ENCODE results near the gene CD96.
A peak's percentile ranks its signal among the peaks of the same experiment; 100 is the strongest.

Gene CD96

GRCh38 chr3:111593666-111594065 lies 51.7 kb downstream of the CD96 start:
- Mint-ChIP-seq H3K4me3 (peak overlapping the region; percentile 77 to 82), H3K36me3 (peaks cover 16 to 22% of the 10 kb centered on the region in 2 donors), H3K9me3 (peaks cover 2 to 5% of the 10 kb centered on the region in 2 donors), H3K27ac (peak overlapping the region; percentile 88), H3K27me3 (no peaks in the 10 kb centered on the region), H3K4me1 (peaks cover 23 to 52% of the 10 kb centered on the region in 2 donors)
- ATAC-seq (replicated peaks) (no peak), DNase-seq (no peak)

- H3K27ac Mint-ChIP-seq: peak overlapping the region; percentile 88
- DNase-seq (peak; percentile 45), ATAC-seq (replicated peaks) (peak; percentile 84 to 85)
- peaks cover 16 to 22% of the 10 kb centered on the region in 2 donors for H3K36me3 Mint-ChIP-seq
- H3K4me3 Mint-ChIP-seq: peak overlapping the region; percentile 77 to 82
- peaks cover 2 to 5% of the 10 kb centered on the region in 2 donors for H3K9me3 Mint-ChIP-seq
- H3K27me3 Mint-ChIP-seq: no peaks in the 10 kb centered on the region
- H3K4me1 Mint-ChIP-seq: peaks cover 23 to 52% of the 10 kb centered on the region in 2 donors
These were observed 52.2 kb downstream of the CD96 start for GRCh38 chr3:111594205-111594604.

- peak; percentile 41 to 47 for ATAC-seq (replicated peaks)
- no peak for DNase-seq
- H3K4me1 Mint-ChIP-seq: peaks cover 23 to 47% of the 10 kb centered on the region in 2 donors
- peaks cover 2 to 5% of the 10 kb centered on the region in 2 donors for H3K9me3 Mint-ChIP-seq
- no peaks in the 10 kb centered on the region for H3K27me3 Mint-ChIP-seq
- H3K4me3 Mint-ChIP-seq: peak overlapping the region; percentile 77 to 82
- H3K27ac Mint-ChIP-seq: peak overlapping the region; percentile 91
- H3K36me3 Mint-ChIP-seq: peaks cover 16 to 22% of the 10 kb centered on the region in 2 donors
These were observed 52.8 kb downstream of the CD96 start for GRCh38 chr3:111594781-111595180.

- H3K9me3 Mint-ChIP-seq: peaks cover 2 to 5% of the 10 kb centered on the region in 2 donors
- peaks cover 21 to 43% of the 10 kb centered on the region in 2 donors for H3K4me1 Mint-ChIP-seq
- peaks cover 16 to 22% of the 10 kb centered on the region in 2 donors for H3K36me3 Mint-ChIP-seq
- no peaks in the 10 kb centered on the region for H3K27me3 Mint-ChIP-seq
- DNase-seq: peak; percentile 56
- peak; percentile 79 for ATAC-seq (replicated peaks)
- peak within 1 kb of the TSS; percentile 77 to 82 for H3K4me3 Mint-ChIP-seq
- peak within 1 kb of the TSS; percentile 91 for H3K27ac Mint-ChIP-seq
These were observed 53.2 kb downstream of the CD96 start, which contains the start of gene ZBED2 for GRCh38 chr3:111595232-111595631. TSS of gene ZBED2 (minus strand) at chr3:111595346. CDS start at chr3:111594201, 1,145 bp downstream.

GRCh38 chr3:111596328-111596727 lies 54.3 kb downstream of the CD96 start:
- H3K9me3 Mint-ChIP-seq: peaks cover 2 to 5% of the 10 kb centered on the region in 2 donors
- ATAC-seq (replicated peaks) (no peak), DNase-seq (no peak)
- peaks cover 18 to 39% of the 10 kb centered on the region in 2 donors for H3K4me1 Mint-ChIP-seq
- peak overlapping the region; percentile 20 for H3K27ac Mint-ChIP-seq
- H3K27me3 Mint-ChIP-seq: no peaks in the 10 kb centered on the region
- peak overlapping the region in 1 of 2 donors; percentile 37 for H3K4me3 Mint-ChIP-seq
- peaks cover 16 to 22% of the 10 kb centered on the region in 2 donors for H3K36me3 Mint-ChIP-seq

GRCh38 chr3:111598139-111598538 lies 56.1 kb downstream of the CD96 start:
- H3K27ac Mint-ChIP-seq: no peak overlapping the region
- no peaks in the 10 kb centered on the region for H3K27me3 Mint-ChIP-seq
- H3K9me3 Mint-ChIP-seq: peaks cover 2 to 5% of the 10 kb centered on the region in 2 donors
- no peak overlapping the region for H3K4me3 Mint-ChIP-seq
- ATAC-seq (replicated peaks): no peak
- H3K4me1 Mint-ChIP-seq: peaks cover 20 to 33% of the 10 kb centered on the region in 2 donors
- peaks cover 11 to 17% of the 10 kb centered on the region in 2 donors for H3K36me3 Mint-ChIP-seq
- no peak for DNase-seq

GRCh38 chr3:111598552-111598951 lies 56.6 kb downstream of the CD96 start:
- no peak overlapping the region for H3K27ac Mint-ChIP-seq
- no peaks in the 10 kb centered on the region for H3K27me3 Mint-ChIP-seq
- H3K36me3 Mint-ChIP-seq: peaks cover 9 to 15% of the 10 kb centered on the region in 2 donors
- peaks cover 21 to 34% of the 10 kb centered on the region in 2 donors for H3K4me1 Mint-ChIP-seq
- H3K4me3 Mint-ChIP-seq: no peak overlapping the region
- DNase-seq (no peak), ATAC-seq (replicated peaks) (no peak)
- peaks cover 2 to 5% of the 10 kb centered on the region in 2 donors for H3K9me3 Mint-ChIP-seq

GRCh38 chr3:111601810-111602209 lies 59.8 kb downstream of the CD96 start:
- no peaks in the 10 kb centered on the region for H3K36me3 Mint-ChIP-seq

GRCh38 chr3:111603679-111604078 lies 61.7 kb downstream of the CD96 start:
- Mint-ChIP-seq H3K4me1 (peaks cover 33 to 49% of the 10 kb centered on the region in 2 donors), H3K27me3 (no peaks in the 10 kb centered on the region), H3K36me3 (peaks cover 0 to 8% of the 10 kb centered on the region in 2 donors), H3K4me3 (peak overlapping the region; percentile 28 to 40), H3K27ac (peak overlapping the region; percentile 87), H3K9me3 (peaks cover 0 to 5% of the 10 kb centered on the region in 2 donors)
- peak; percentile 78 to 80 for ATAC-seq (replicated peaks)
- DNase-seq: no peak

More at GRCh38 chr3:111601810-111602209, 59.8 kb downstream of the CD96 start:
- no peak for ATAC-seq (replicated peaks)
- Mint-ChIP-seq H3K4me1 (peaks cover 23 to 34% of the 10 kb centered on the region in 2 donors), H3K27me3 (no peaks in the 10 kb centered on the region), H3K4me3 (no peak overlapping the region), H3K9me3 (peaks cover 0 to 5% of the 10 kb centered on the region in 2 donors), H3K27ac (no peak overlapping the region)
- DNase-seq: no peak

- Mint-ChIP-seq H3K27ac (peak overlapping the region; percentile 87), H3K27me3 (no peaks in the 10 kb centered on the region), H3K4me1 (peaks cover 36 to 53% of the 10 kb centered on the region in 2 donors), H3K36me3 (peaks cover 4 to 10% of the 10 kb centered on the region in 2 donors), H3K9me3 (peaks cover 4 to 7% of the 10 kb centered on the region in 2 donors), H3K4me3 (peak overlapping the region; percentile 28 to 39)
- ATAC-seq (replicated peaks) (peak; percentile 88 to 90), DNase-seq (peak; percentile 46)
These were observed 62.1 kb downstream of the CD96 start for GRCh38 chr3:111604119-111604518.

- ATAC-seq (replicated peaks) (no peak), DNase-seq (no peak)
- peak overlapping the region in 1 of 2 donors; percentile 1 for H3K4me3 Mint-ChIP-seq
- H3K27me3 Mint-ChIP-seq: no peaks in the 10 kb centered on the region
- peaks cover 39 to 60% of the 10 kb centered on the region in 2 donors for H3K4me1 Mint-ChIP-seq
- peaks cover 4 to 10% of the 10 kb centered on the region in 2 donors for H3K36me3 Mint-ChIP-seq
- H3K27ac Mint-ChIP-seq: peak overlapping the region; percentile 57
- peaks cover 4 to 7% of the 10 kb centered on the region in 2 donors for H3K9me3 Mint-ChIP-seq
These were observed 63.0 kb downstream of the CD96 start for GRCh38 chr3:111605018-111605417.

- no peaks in the 10 kb centered on the region for H3K27me3 Mint-ChIP-seq
- ATAC-seq (replicated peaks) (no peak), DNase-seq (no peak)
- peak overlapping the region; percentile 57 for H3K27ac Mint-ChIP-seq
- H3K4me1 Mint-ChIP-seq: peaks cover 42 to 65% of the 10 kb centered on the region in 2 donors
- peaks cover 8 to 13% of the 10 kb centered on the region in 2 donors for H3K36me3 Mint-ChIP-seq
- H3K9me3 Mint-ChIP-seq: peaks cover 4 to 7% of the 10 kb centered on the region in 2 donors
- peak overlapping the region in 1 of 2 donors; percentile 1 for H3K4me3 Mint-ChIP-seq
These were observed 63.5 kb downstream of the CD96 start for GRCh38 chr3:111605493-111605892.

- H3K9me3 Mint-ChIP-seq: peaks cover 4 to 7% of the 10 kb centered on the region in 2 donors
- ATAC-seq (replicated peaks) (no peak), DNase-seq (no peak)
- H3K4me1 Mint-ChIP-seq: peaks cover 55 to 83% of the 10 kb centered on the region in 2 donors
- peak overlapping the region in 1 of 2 donors; percentile 11 for H3K4me3 Mint-ChIP-seq
- peaks cover 12 to 19% of the 10 kb centered on the region in 2 donors for H3K36me3 Mint-ChIP-seq
- H3K27ac Mint-ChIP-seq: peak overlapping the region; percentile 70
- no peaks in the 10 kb centered on the region for H3K27me3 Mint-ChIP-seq
These were observed 65.4 kb downstream of the CD96 start for GRCh38 chr3:111607240-111607920.

- Mint-ChIP-seq H3K27me3 (no peaks in the 10 kb centered on the region), H3K4me3 (no peak overlapping the region), H3K27ac (peak overlapping the region; percentile 70), H3K4me1 (peaks cover 55 to 89% of the 10 kb centered on the region in 2 donors), H3K9me3 (peaks cover 4 to 7% of the 10 kb centered on the region in 2 donors), H3K36me3 (peaks cover 12 to 19% of the 10 kb centered on the region in 2 donors)
- DNase-seq: no peak
- no peak for ATAC-seq (replicated peaks)
These were observed 66.4 kb downstream of the CD96 start for GRCh38 chr3:111608383-111608782.
